GM12878 (cell line): ENCODE data around the gene TXNRD3. TPM values are rescaled to one million over a fixed set of nuclear protein-coding genes. Genes with fewer than 3 reads are reported as not detected.

Experiments used
- ATAC-seq: fragments of 200-7000 bp; cut with Tn5 transposase; 3 replicates; pipeline ENCODE4 v1.9.1; 2020; ENCODE audit warnings: mild to moderate bottlenecking, moderate library complexity
- BruUV-seq: library from RNA; stranded (reverse); fragments of 400-500 nt; replicated peaks from 2 replicates; lab custom pipeline; 2021; lab: Mats Ljungman, UMichigan
- CTCF ChIA-PET: fragments of 300-600 bp; sonication (Branson Sonifier 250); formaldehyde crosslinking; extraction: SDS; loops from one replicate; lab custom pipeline; 2021; ENCODE audit warnings: inconsistent platforms; lab: Yijun Ruan, JAX
- POLR2A ChIA-PET: fragments of 350-600 bp; formaldehyde crosslinking; extraction: SDS; loops from one replicate; lab custom pipeline; 2021; ENCODE audit warnings: inconsistent platforms; lab: Charles Lee
- RAD21 ChIA-PET: fragments of 300-600 bp; sonication (Branson Sonifier 250); formaldehyde crosslinking; loops from one replicate; lab custom pipeline; 2023; ENCODE audit warnings: antibody characterized with exemption; ENCODE audit not compliant: unreplicated experiment; lab: Charles Lee
- SMC1A ChIA-PET: fragments of 300-600 bp; sonication (Branson Sonifier 250); formaldehyde crosslinking; loops from one replicate; lab custom pipeline; 2023; ENCODE audit not compliant: unreplicated experiment, uncharacterized antibody; lab: Charles Lee
- DNase-seq: peaks from one replicate; pipeline ENCODE4 v3.0.0-alpha.2; 2011; ENCODE audit warnings: low read depth, low spot score
- FAIRE-seq: peaks from 3 replicates; lab custom pipeline; 2011; peaks lifted over from hg19 to GRCh38; lab: Jason Lieb, UNC
- H2AFZ ChIP-seq: 2 replicates; pipeline ENCODE4 v1.6.0; 2011; ENCODE audit warnings: low read depth, low read length, control low read depth; ENCODE audit not compliant: control insufficient read depth
- H3K27ac ChIP-seq: 2 replicates; pipeline ENCODE4 v1.5.1; 2011; ENCODE audit warnings: control low read depth; ENCODE audit not compliant: control insufficient read depth, insufficient read depth
- H3K27me3 ChIP-seq, 2 experiments: replicated peaks in 1 of 2; 2 replicates each; pipeline versions ENCODE4 v1.6.0 to v1.6.1; 2011; ENCODE audit warnings: low read length in 1 of 2; ENCODE audit not compliant: control insufficient read depth in 2 of 2, insufficient read depth in 2 of 2
- H3K36me3 ChIP-seq, 2 experiments: 2 replicates each; pipeline ENCODE4 v1.5.1; 2011; ENCODE audit warnings: low read length in 1 of 2; ENCODE audit not compliant: control insufficient read depth in 2 of 2, insufficient read depth in 2 of 2
- H3K4me1 ChIP-seq: 2 replicates; pipeline ENCODE4 v1.6.1; 2011; ENCODE audit warnings: mild to moderate bottlenecking, low read length, moderate library complexity, mixed read lengths; ENCODE audit not compliant: control insufficient read depth, insufficient read depth
- H3K4me2 ChIP-seq: 2 replicates; pipeline ENCODE4 v1.6.0; 2011; ENCODE audit warnings: control low read depth; ENCODE audit not compliant: control insufficient read depth, insufficient read depth
- H3K4me3 ChIP-seq: fragments of 200-600 bp; sonication (generic); 2 replicates; pipeline ENCODE4 v1.5.1; 2016
- H3K79me2 ChIP-seq: 2 replicates; pipeline ENCODE4 v1.6.0; 2011; ENCODE audit warnings: low read length; ENCODE audit not compliant: control insufficient read depth, insufficient read depth
- H3K9ac ChIP-seq: 2 replicates; pipeline ENCODE4 v1.8.0; 2011; ENCODE audit warnings: low read length, control low read depth, mixed read lengths; ENCODE audit not compliant: control insufficient read depth, insufficient read depth
- H3K9me3 ChIP-seq: replicated peaks from 3 replicates; pipeline ENCODE4 v1.5.1; 2011; ENCODE audit warnings: mild to moderate bottlenecking, low read length; ENCODE audit not compliant: control insufficient read depth, insufficient read depth
- H4K20me1 ChIP-seq: 2 replicates; pipeline ENCODE4 v1.6.0; 2011; ENCODE audit not compliant: control insufficient read depth, insufficient read depth
- CHD4 ChIP-seq: fragments of 200-600 bp; sonication (generic); IDR thresholded peaks from 2 replicates; pipeline ENCODE4 v1.6.1; 2016; ENCODE audit warnings: mild to moderate bottlenecking
- EP300 ChIP-seq, 2 experiments: fragments of 150-350 bp in 1 of 2; IDR thresholded peaks; 2 replicates each; pipeline ENCODE4 v1.6.1; 2011 to 2012; ENCODE audit warnings: low read depth in 2 of 2, low read length in 2 of 2, borderline replicate concordance in 1 of 2, improper control_type of control experiment in 1 of 2, inconsistent platforms in 1 of 2; ENCODE audit not compliant: control insufficient read depth in 1 of 2
- HDGF ChIP-seq: fragments of 450-650 bp; IDR thresholded peaks from 2 replicates; pipeline ENCODE4 v1.6.1; 2016; ENCODE audit warnings: antibody characterized with exemption
- JUNB ChIP-seq: IDR thresholded peaks from 2 replicates; pipeline ENCODE4 v1.6.1; 2016; ENCODE audit warnings: antibody characterized with exemption, mild to moderate bottlenecking
- NBN ChIP-seq: fragments of 450-650 bp; IDR thresholded peaks from 2 replicates; pipeline ENCODE4 v1.6.1; 2016
- NFIC ChIP-seq: IDR thresholded peaks from 2 replicates; pipeline ENCODE4 v1.6.1; 2012; ENCODE audit warnings: low read depth, mild to moderate bottlenecking, inconsistent platforms, low read length, moderate library complexity
- NFXL1 ChIP-seq: fragments of 450-650 bp; IDR thresholded peaks from 2 replicates; pipeline ENCODE4 v1.6.1; 2017; ENCODE audit warnings: antibody characterized with exemption, mild to moderate bottlenecking, borderline replicate concordance
- NKRF ChIP-seq: fragments of 450-650 bp; conservative IDR thresholded peaks from 2 replicates; pipeline ENCODE4 v1.6.1; 2017; ENCODE audit warnings: mild to moderate bottlenecking, moderate library complexity
- POLR2A ChIP-seq: IDR thresholded peaks from 2 replicates; pipeline ENCODE4 v1.6.1; 2011; ENCODE audit warnings: low read depth, mild to moderate bottlenecking, low read length
- RBBP5 ChIP-seq: fragments of 200-600 bp; sonication (generic); conservative IDR thresholded peaks from 2 replicates; pipeline ENCODE4 v1.6.1; 2016
- RFX5 ChIP-seq: IDR thresholded peaks from 2 replicates; pipeline ENCODE4 v1.6.1; 2011; ENCODE audit warnings: low read depth, low read length, improper control_type of control experiment
- SP1 ChIP-seq: IDR thresholded peaks from one replicate; pipeline ENCODE4 v1.6.1; 2011; ENCODE audit warnings: low read depth, low read length
- SREBF2 ChIP-seq: IDR thresholded peaks from 2 replicates; pipeline ENCODE4 v1.6.1; 2012; ENCODE audit warnings: mild to moderate bottlenecking, low read length
- TAF1 ChIP-seq: IDR thresholded peaks from 2 replicates; pipeline ENCODE4 v1.6.1; 2011; ENCODE audit warnings: mild to moderate bottlenecking, low read depth, low read length, borderline replicate concordance
- TCF12 ChIP-seq: IDR thresholded peaks from 2 replicates; pipeline ENCODE4 v1.6.1; 2011; ENCODE audit warnings: low read depth, mild to moderate bottlenecking, low read length
- YBX1 ChIP-seq: fragments of 450-650 bp; IDR thresholded peaks from 2 replicates; pipeline ENCODE4 v1.6.1; 2016; ENCODE audit warnings: antibody characterized with exemption
- ZNF274 ChIP-seq: IDR thresholded peaks from one replicate; pipeline ENCODE4 v1.8.0; 2011; ENCODE audit not compliant: insufficient read length, insufficient read depth
- WGBS: methylation state at CpG from one replicate; pipeline ENCODE4 v1.1.6; 2016; ENCODE audit warnings: low lambda C conversion rate; ENCODE audit not compliant: insufficient replicate concordance, insufficient coverage; ENCODE audit errors: missing lambda C conversion rate; 5-methylcytosine and 5-hydroxymethylcytosine counted together
- in situ Hi-C: fragments of 300-500 bp; cut with MboI; formaldehyde crosslinking; loops from 9 replicates; pipeline ENCODE4 v1.14.3; 2018; ENCODE audit warnings: mixed read lengths
- intact Hi-C: fragments of 100-400 bp; cut with micrococcal nuclease; formaldehyde crosslinking; loops from one replicate; pipeline ENCODE4 v1.14.2; 2022; ENCODE audit not compliant: unreplicated experiment
- polyA plus RNA-seq, 11 experiments: library from polyadenylated mRNA; depleted of rRNA in 4 of 11; unstranded in 6 of 11; stranded (reverse) in 5 of 11; fragments of >200 nt; fragmentation: Nextera tagmentation in 4 of 11; fragmentation: Illumina TruSeq in 1 of 11; extraction: Ambion mirVana in 4 of 11; extraction: Trizol in 1 of 11; gene quantifications; 1 replicate in 1 of 11; 2 replicates in 10 of 11; pipeline versions ENCODE4 v1.2.1 to v1.2.3, GENCODE V29; 2011 to 2016; ENCODE audit warnings: inconsistent platforms in 2 of 11, missing spikeins in 2 of 11, low read depth in 1 of 11
- total RNA-seq, 4 experiments: library from RNA; depleted of rRNA in 3 of 4; stranded (reverse); fragments of >200 nt in 3 of 4; fragmentation: Illumina TruSeq in 1 of 4; extraction: Trizol in 1 of 4; gene quantifications; 2 replicates each; pipeline versions ENCODE4 v1.2.1 to v1.2.3, GENCODE V29; 2013 to 2021
- TF ChIP-seq, protein P1 (sequence below): fragments of 450-650 bp; IDR thresholded peaks from 2 replicates; pipeline ENCODE4 v1.6.1; 2018; ENCODE audit warnings: mild to moderate bottlenecking, low read depth, moderate library complexity; ENCODE audit not compliant: partially characterized antibody
- TF ChIP-seq, protein P2 (sequence below): fragments of 150-350 bp; IDR thresholded peaks from 2 replicates; pipeline ENCODE4 v1.6.1; 2016; ENCODE audit warnings: low read depth, low read length

TXNRD3 gene
- total and polyA plus RNA-seq, 10 of the 15 experiments (the other 5 are each of a cell fraction or from before 2014, with no cell fraction given): not detected

DNA sequence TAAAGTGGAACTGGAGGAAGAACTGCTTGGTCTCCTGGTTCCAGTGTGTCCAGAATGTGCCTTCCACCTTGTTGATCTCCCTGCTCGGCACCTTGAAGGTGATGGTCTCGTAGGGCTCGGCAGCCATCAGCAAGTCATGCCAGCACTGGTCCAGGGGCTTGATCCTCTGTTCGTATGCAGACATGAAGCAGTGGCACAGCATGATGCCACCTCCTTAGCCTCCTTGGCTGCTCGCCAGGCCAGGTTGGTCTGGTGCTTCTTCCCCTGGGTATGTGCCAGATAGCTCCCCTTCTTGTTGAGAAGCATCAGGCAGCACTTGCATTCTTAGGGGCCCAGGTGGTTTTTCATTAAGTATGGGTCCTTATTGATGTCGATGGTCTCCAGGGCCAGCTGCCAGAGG is 17.8 kb upstream of the TXNRD3 start:
- Histone ChIP-seq H3K4me3 (no peak overlapping the region), H3K27ac (no peak overlapping the region), H3K9ac (no peak overlapping the region), H2AFZ (no peak overlapping the region), H3K36me3 (no peaks in the 10 kb centered on the region), H3K9me3 (no peaks in the 10 kb centered on the region; the same call in 1 of the 3 replicates), H3K27me3 (no peaks in the 10 kb centered on the region), H3K79me2 (no peaks in the 10 kb centered on the region), H4K20me1 (no peaks in the 10 kb centered on the region), H3K4me1 (no peaks in the 10 kb centered on the region), H3K4me2 (no peak overlapping the region)
- ChIA-PET RAD21 (no interaction called here), POLR2A (no interaction called here), CTCF (no interaction called here), SMC1A (no interaction called here)
- in situ Hi-C loops: no loop called here
- BruUV-seq: no TSS peak
- DNase-seq (no peak), ATAC-seq (no peak), FAIRE-seq (no peak)
- intact Hi-C loops: no loop called here
- TF ChIP-seq YBX1 (no peak), CHD4 (no peak), NBN (no peak), EP300 (IDR thresholded peaks at IDR 0.05; ENCODE audit: borderline replicate concordance in 1 of 2, control insufficient read depth in 1 of 2, low read depth in 2 of 2, low read length in 2 of 2) (no peak), RBBP5 (no peak), NFIC (no peak), NKRF (no peak), SREBF2 (no peak), TAF1 (no peak), SP1 (no peak), JUNB (no peak), ZNF274 (no peak), POLR2A (no peak), RFX5 (no peak), NFXL1 (no peak), HDGF (no peak), TCF12 (no peak)
- TF ChIP-seq, protein P1, sequence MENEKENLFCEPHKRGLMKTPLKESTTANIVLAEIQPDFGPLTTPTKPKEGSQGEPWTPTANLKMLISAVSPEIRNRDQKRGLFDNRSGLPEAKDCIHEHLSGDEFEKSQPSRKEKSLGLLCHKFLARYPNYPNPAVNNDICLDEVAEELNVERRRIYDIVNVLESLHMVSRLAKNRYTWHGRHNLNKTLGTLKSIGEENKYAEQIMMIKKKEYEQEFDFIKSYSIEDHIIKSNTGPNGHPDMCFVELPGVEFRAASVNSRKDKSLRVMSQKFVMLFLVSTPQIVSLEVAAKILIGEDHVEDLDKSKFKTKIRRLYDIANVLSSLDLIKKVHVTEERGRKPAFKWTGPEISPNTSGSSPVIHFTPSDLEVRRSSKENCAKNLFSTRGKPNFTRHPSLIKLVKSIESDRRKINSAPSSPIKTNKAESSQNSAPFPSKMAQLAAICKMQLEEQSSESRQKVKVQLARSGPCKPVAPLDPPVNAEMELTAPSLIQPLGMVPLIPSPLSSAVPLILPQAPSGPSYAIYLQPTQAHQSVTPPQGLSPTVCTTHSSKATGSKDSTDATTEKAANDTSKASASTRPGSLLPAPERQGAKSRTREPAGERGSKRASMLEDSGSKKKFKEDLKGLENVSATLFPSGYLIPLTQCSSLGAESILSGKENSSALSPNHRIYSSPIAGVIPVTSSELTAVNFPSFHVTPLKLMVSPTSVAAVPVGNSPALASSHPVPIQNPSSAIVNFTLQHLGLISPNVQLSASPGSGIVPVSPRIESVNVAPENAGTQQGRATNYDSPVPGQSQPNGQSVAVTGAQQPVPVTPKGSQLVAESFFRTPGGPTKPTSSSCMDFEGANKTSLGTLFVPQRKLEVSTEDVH: no peak
- TF ChIP-seq, protein P2, sequence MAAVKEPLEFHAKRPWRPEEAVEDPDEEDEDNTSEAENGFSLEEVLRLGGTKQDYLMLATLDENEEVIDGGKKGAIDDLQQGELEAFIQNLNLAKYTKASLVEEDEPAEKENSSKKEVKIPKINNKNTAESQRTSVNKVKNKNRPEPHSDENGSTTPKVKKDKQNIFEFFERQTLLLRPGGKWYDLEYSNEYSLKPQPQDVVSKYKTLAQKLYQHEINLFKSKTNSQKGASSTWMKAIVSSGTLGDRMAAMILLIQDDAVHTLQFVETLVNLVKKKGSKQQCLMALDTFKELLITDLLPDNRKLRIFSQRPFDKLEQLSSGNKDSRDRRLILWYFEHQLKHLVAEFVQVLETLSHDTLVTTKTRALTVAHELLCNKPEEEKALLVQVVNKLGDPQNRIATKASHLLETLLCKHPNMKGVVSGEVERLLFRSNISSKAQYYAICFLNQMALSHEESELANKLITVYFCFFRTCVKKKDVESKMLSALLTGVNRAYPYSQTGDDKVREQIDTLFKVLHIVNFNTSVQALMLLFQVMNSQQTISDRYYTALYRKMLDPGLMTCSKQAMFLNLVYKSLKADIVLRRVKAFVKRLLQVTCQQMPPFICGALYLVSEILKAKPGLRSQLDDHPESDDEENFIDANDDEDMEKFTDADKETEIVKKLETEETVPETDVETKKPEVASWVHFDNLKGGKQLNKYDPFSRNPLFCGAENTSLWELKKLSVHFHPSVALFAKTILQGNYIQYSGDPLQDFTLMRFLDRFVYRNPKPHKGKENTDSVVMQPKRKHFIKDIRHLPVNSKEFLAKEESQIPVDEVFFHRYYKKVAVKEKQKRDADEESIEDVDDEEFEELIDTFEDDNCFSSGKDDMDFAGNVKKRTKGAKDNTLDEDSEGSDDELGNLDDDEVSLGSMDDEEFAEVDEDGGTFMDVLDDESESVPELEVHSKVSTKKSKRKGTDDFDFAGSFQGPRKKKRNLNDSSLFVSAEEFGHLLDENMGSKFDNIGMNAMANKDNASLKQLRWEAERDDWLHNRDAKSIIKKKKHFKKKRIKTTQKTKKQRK: no peak
- 42% methylated on average over 6 of the region's 6 CpGs for WGBS
